Ishikawa (cell line): ENCODE results near the gene ARMC7.

Source experiments
- CEBPB ChIP-seq: IDR thresholded peaks from 2 replicates; pipeline ENCODE4 v1.6.1; 2012
- EP300 ChIP-seq: IDR thresholded peaks from 2 replicates; pipeline ENCODE4 v1.6.1; 2012; ENCODE audit warnings: borderline replicate concordance
- FOXM1 ChIP-seq: IDR thresholded peaks from 2 replicates; pipeline ENCODE4 v1.6.1; 2012; ENCODE audit warnings: low read depth, borderline replicate concordance
- MAX ChIP-seq: IDR thresholded peaks from 2 replicates; pipeline ENCODE4 v1.6.1; 2012
- RAD21 ChIP-seq: IDR thresholded peaks from 2 replicates; pipeline ENCODE4 v1.6.1; 2012; ENCODE audit warnings: low read depth
- TCF12 ChIP-seq: IDR thresholded peaks from 2 replicates; pipeline ENCODE4 v1.6.1; 2012; ENCODE audit warnings: low read depth
- TEAD4 ChIP-seq: IDR thresholded peaks from 2 replicates; pipeline ENCODE4 v1.6.1; 2012
- YY1 ChIP-seq: IDR thresholded peaks from 2 replicates; pipeline ENCODE4 v1.6.1; 2012; ENCODE audit warnings: low read depth

GRCh38 chr17:75097865-75098264 lies 11.9 kb upstream of the ARMC7 start:
- TF ChIP-seq FOXM1 (no peak), TEAD4 (no peak), RAD21 (no peak), EP300 (no peak), MAX (no peak), YY1 (no peak), TCF12 (no peak), CEBPB (no peak)
